Natural killer cell treated with Interleukin-12 subunit alpha and Interleukin-12 subunit beta and Interleukin-15 and Interleukin-18, amount 100 ng/mL, for 72 hours (primary cell): ENCODE measurements around the gene SEPHS2. TPM values are rescaled to one million over a fixed set of nuclear protein-coding genes. Genes with fewer than 3 reads are reported as not detected.
"Not testable (repeated sequence)": the region's sequence is repeated elsewhere in the genome, so short reads cannot be mapped to it uniquely, and the experiment has no call there.

ENCODE experiments used
- ATAC-seq, 2 donors: fragments of 150-1000 bp; cut with Tn5 transposase in 1 of 2; sonication (Bioruptor Pico), chemical (Tn5 transposase) in 1 of 2; 2 replicates each; pipeline ENCODE4 v1.10.0; 2021
- DNase-seq: peaks from one replicate; pipeline ENCODE4 v3.0.0; 2022; ENCODE audit warnings: low spot score
- H3K27ac Mint-ChIP-seq, 2 donors: 1 replicate in 1 of 2; 2 replicates in 1 of 2; pipeline ENCODE4 v1.8.0; 2022; ENCODE audit warnings: mixed read lengths in 2 of 2, mild to moderate bottlenecking in 1 of 2, moderate library complexity in 1 of 2
- H3K27me3 Mint-ChIP-seq, 2 donors: 1 replicate in 1 of 2; 2 replicates in 1 of 2; pipeline ENCODE4 v1.8.0; 2022; ENCODE audit warnings: mixed read lengths in 2 of 2
- H3K36me3 Mint-ChIP-seq: one replicate; pipeline ENCODE4 v1.8.0; 2022; ENCODE audit warnings: mixed read lengths
- H3K4me1 Mint-ChIP-seq, 2 donors: 1 replicate in 1 of 2; 2 replicates in 1 of 2; pipeline ENCODE4 v1.8.0; 2022; ENCODE audit warnings: low read depth in 2 of 2, mixed read lengths in 2 of 2, mild to moderate bottlenecking in 1 of 2
- H3K4me3 Mint-ChIP-seq: one replicate; pipeline ENCODE4 v1.8.0; 2022; ENCODE audit warnings: mixed read lengths
- H3K9me3 Mint-ChIP-seq: 2 replicates; pipeline ENCODE4 v1.8.0; 2022; ENCODE audit warnings: mixed read lengths
- total RNA-seq, 2 donors: library from RNA; stranded (reverse); gene quantifications; one replicate each; pipeline ENCODE4 v1.2.3, GENCODE V29; 2022

SEPHS2 gene
- total RNA-seq, 2 donors from 2014 or later: 84.7 to 91.4 TPM

DNA sequence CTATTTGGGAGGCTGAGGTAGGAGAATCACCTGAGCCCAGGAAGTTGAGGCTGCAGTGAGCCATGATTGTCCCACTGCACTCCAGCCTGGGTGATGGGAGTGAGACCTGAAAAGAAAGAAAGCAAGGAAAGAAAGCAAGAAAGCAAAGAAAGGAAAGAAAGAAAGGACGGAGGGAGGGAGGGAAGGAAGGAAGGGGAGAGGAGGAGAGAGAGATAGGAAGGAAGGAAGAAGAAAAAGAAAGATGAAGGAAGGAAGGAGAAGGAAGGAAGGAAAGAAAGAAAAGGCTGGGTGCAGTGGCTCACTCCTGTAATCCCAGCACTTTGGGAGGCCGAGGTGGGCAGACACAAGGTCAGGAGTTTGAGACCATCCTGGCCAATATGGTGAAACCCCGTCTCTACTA is 32.1 kb upstream of the SEPHS2 start:
- not testable (repeated sequence) for DNase-seq, H3K27me3 Mint-ChIP-seq, H3K9me3 Mint-ChIP-seq, ATAC-seq
- Mint-ChIP-seq H3K4me3 (peak overlapping the region; percentile 93), H3K4me1 (peaks cover 55 to 61% of the 10 kb centered on the region in 2 donors), H3K36me3 (peaks cover 55% of the 10 kb centered on the region), H3K27ac (peak overlapping the region; percentile 94 to 95)

DNA sequence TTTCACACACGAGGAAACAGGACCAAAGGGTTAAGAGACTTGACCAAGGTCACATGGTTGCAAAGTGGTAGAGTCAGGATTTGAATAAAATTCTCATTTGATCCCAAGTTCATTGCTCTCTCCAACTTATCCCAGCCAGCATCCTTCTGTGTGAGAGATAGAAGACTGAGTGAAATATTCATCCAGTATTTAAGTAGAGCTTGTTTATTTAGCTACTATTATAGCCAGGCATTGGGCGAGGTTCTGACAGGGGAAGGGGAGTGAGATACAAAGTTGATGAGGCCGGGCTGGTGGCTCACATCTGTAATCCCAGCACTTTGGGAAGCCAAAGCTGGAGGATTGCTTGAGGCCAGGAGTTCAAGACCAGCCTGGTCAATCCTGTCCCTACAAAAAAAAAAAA is 31.3 kb upstream of the SEPHS2 start:
- Mint-ChIP-seq H3K4me3 (peak overlapping the region; percentile 93), H3K27ac (peak overlapping the region; percentile 94 to 95), H3K27me3 (no peaks in the 10 kb centered on the region), H3K4me1 (peaks cover 54 to 63% of the 10 kb centered on the region in 2 donors), H3K9me3 (no peaks in the 10 kb centered on the region), H3K36me3 (peaks cover 49% of the 10 kb centered on the region)
- DNase-seq: no peak
- ATAC-seq: no peak

DNA sequence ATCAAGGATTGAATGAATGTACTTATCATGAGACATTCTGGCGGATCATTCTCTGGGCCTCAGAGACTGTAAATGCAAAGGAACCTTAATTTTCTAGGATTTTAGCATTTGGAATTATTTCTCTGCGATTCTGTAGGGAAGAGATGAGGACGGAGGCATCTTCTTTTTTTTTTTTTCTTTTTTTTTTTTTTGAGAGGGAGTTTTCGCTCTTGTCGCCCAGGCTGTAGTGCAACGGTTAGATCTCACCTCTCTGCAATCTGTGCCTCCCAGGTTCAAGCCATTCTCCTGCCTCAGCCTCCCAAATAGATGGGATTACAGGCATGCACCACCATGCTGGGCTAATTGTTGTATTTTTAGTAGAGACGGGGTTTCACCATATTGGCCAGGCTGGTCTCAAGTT is 29.0 kb upstream of the SEPHS2 start:
- H3K4me1 Mint-ChIP-seq: peaks cover 53 to 58% of the 10 kb centered on the region in 2 donors
- no peak for ATAC-seq
- H3K36me3 Mint-ChIP-seq: peaks cover 35% of the 10 kb centered on the region
- no peak for DNase-seq
- peak overlapping the region; percentile 93 for H3K4me3 Mint-ChIP-seq
- no peaks in the 10 kb centered on the region for H3K27me3 Mint-ChIP-seq
- H3K27ac Mint-ChIP-seq: peak overlapping the region; percentile 94 to 95
- H3K9me3 Mint-ChIP-seq: no peaks in the 10 kb centered on the region

DNA sequence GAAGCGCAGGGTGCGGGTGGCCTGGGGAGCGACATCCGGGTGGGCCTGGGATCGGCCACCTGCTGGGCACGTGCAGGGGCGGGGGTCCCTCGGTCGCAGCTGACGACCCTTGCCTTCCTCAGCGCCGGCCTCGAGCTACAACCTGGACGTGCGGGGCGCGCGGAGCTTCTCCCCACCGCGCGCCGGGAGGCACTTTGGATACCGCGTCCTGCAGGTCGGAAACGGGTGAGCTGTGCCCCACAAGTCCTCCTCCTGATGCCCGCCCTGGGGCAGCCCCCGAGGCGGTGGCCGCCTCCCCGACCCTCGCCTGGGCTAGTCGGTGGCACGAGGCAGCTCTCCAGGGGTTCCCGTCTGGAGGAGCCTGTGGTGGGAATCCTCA is 28.4 kb upstream of the SEPHS2 start:
- DNase-seq: no peak
- H3K36me3 Mint-ChIP-seq: peaks cover 35% of the 10 kb centered on the region
- H3K27me3 Mint-ChIP-seq: no peaks in the 10 kb centered on the region

DNA sequence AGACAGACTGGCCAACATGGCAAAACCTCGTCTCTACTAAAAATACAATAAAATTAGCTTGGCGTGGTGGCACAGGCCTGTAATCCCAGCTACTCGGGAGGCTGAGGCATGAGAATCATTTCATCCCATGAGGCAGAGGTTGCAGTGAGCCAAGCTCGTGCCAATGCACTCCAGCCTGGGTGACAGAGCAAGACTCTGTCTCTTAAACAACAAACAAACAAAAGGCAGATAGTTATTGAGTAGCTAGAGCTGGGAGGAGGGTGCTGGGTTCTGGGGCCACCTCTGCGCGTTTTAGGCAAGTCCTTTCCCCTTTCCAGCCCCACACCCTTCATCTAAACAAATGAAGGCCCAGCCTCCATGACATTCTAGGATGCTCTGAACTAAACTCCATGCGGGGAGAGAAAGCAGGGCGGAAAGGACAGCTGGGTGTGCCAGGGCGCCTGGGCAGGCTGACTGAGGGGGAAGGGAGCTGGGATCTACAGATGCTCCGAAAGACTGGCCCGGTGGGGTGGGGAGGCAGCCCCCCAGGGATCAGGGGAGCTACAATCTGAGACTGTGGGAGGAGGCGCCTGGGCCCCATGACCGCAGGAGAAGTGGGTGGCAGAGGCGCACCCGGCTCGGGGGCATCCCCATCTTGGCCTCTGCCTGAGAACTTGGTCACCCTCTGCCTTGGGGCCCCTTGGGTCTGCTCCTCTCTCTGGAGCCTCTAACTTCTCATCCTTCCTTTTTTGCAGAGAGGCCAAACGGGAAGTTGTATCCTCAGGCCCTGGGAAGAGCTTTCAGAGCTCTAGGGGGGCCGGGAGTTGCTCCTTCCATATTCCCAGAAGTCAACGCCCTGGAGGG is 27.8 kb upstream of the SEPHS2 start:
- Mint-ChIP-seq H3K36me3 (peaks cover 30% of the 10 kb centered on the region), H3K9me3 (no peaks in the 10 kb centered on the region), H3K27me3 (no peaks in the 10 kb centered on the region), H3K4me3 (peak overlapping the region; percentile 93), H3K4me1 (peaks cover 54 to 60% of the 10 kb centered on the region in 2 donors), H3K27ac (peak overlapping the region; percentile 94 to 95)
- ATAC-seq (peak; percentile 53 to 66), DNase-seq (peak; percentile 84)

More for the DNA sequence above, 28.4 kb upstream of the SEPHS2 start:
- Mint-ChIP-seq H3K9me3 (no peaks in the 10 kb centered on the region), H3K4me3 (peak overlapping the region; percentile 93), H3K4me1 (peaks cover 59 to 64% of the 10 kb centered on the region in 2 donors), H3K27ac (peak overlapping the region; percentile 94 to 95)
- no peak for ATAC-seq

DNA sequence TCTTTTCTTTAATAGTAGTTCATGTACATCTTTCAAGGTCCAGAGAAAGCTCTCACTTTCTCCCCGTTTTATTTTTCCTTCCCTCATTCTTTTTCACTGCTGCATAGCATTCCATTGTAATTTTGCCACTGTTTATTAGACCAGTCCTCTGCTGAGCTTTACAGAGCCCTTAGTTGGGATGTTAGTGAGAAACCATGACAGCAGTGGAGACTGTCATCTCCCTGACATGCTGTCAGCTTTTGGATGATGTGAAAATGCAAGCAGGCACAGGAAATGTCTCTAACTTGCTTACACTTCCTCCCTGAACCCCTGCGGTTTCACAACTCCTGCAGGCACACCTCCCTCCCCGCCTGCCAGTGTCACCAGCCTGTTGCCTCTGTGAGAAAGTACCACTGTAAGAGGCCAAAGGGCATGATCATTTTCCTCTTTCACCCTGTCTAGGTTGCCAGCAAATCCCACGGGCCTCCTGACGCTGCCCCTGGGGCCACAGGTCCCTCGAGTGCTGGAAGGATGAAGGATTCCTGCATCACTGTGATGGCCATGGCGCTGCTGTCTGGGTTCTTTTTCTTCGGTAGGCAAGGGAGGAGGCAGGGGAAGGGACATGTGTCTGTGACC is 26.8 kb upstream of the SEPHS2 start, which contains the start of gene ITGAL:
ITGAL (plus strand) TSS at position 415 of the 615 bp plus-strand sequence; CDS start at position 511, 96 bp downstream.
- H3K4me3 Mint-ChIP-seq: peak within 1 kb of the TSS; percentile 93
- DNase-seq (peak; percentile 95), ATAC-seq (peak; percentile 83)
- peak within 1 kb of the TSS; percentile 94 to 95 for H3K27ac Mint-ChIP-seq
- peaks cover 24% of the 10 kb centered on the region for H3K36me3 Mint-ChIP-seq
- peaks cover 45 to 54% of the 10 kb centered on the region in 2 donors for H3K4me1 Mint-ChIP-seq
- no peaks in the 10 kb centered on the region for H3K27me3 Mint-ChIP-seq
- H3K9me3 Mint-ChIP-seq: no peaks in the 10 kb centered on the region

DNA sequence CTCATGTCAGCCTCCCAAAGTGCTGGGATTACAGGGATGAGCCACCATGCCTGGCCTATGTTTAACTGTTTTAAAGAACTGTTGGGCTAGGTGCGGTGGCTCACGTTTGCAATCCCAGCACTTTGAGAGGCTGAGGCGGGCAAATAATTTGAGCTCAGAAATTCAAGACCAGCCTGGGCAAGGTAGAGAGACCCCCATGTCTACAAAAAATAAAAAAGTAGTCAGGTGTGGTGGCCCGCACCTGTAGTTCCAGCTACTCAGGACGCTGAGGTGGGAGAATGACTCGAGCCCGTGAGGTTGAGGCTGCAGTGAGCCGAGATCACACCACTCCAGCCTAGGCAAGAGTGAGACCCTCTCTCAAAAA is 24.9 kb upstream of the SEPHS2 start:
- Mint-ChIP-seq H3K27ac (peak overlapping the region; percentile 94 to 95), H3K4me3 (peak overlapping the region; percentile 57), H3K4me1 (peaks cover 47 to 50% of the 10 kb centered on the region in 2 donors), H3K36me3 (peaks cover 16% of the 10 kb centered on the region), H3K9me3 (no peaks in the 10 kb centered on the region), H3K27me3 (no peaks in the 10 kb centered on the region)
- peak in 1 of 2 donors; percentile 20 for ATAC-seq
- peak; percentile 29 for DNase-seq

DNA sequence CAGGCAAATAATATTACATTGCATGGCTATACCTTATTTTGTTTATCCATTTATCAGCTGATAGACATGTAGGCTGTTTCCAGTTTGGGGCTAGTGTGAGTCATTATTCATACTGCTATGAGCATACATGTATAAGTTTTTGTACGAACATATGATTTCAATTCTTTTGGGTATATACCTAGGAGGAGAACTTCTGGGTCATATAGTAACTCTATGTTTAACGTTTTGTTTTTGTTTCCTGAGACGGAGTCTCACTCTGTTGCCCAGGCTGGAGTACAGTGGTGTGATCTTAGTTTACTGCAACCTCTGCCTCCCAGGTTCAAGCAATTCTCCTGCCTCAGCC is 24.5 kb upstream of the SEPHS2 start:
- no peaks in the 10 kb centered on the region for H3K9me3 Mint-ChIP-seq
- ATAC-seq (peak in 1 of 2 donors; percentile 41), DNase-seq (peak; percentile 16)
- no peaks in the 10 kb centered on the region for H3K27me3 Mint-ChIP-seq
- peaks cover 43 to 46% of the 10 kb centered on the region in 2 donors for H3K4me1 Mint-ChIP-seq
- peak overlapping the region; percentile 94 to 95 for H3K27ac Mint-ChIP-seq
- H3K4me3 Mint-ChIP-seq: peak overlapping the region; percentile 57
- peaks cover 13% of the 10 kb centered on the region for H3K36me3 Mint-ChIP-seq

DNA sequence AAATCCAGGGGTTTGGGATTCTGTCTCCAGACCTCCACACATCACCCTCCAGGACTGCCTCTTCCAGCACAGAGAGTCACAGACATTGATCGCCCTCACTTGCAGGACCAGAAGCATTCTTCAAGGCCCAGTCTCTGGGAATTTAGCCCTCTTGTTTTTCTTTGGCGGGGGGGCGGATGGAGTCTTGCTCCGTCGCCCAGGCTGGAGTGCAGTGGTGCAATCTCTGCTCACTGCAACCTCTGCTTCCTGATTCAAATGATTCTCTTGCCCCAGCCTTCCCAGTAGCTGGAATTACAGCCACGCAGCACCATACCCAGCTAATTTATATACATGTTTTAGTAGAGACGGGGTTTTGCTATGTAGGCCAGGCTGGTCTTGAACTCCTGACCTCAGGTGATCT is 18.4 kb upstream of the SEPHS2 start:
- Mint-ChIP-seq H3K27ac (peak overlapping the region; percentile 28 to 41), H3K4me1 (peaks cover 22 to 26% of the 10 kb centered on the region in 2 donors), H3K9me3 (no peaks in the 10 kb centered on the region), H3K27me3 (no peaks in the 10 kb centered on the region), H3K4me3 (no peak overlapping the region), H3K36me3 (no peaks in the 10 kb centered on the region)
- DNase-seq: no peak
- no peak for ATAC-seq

DNA sequence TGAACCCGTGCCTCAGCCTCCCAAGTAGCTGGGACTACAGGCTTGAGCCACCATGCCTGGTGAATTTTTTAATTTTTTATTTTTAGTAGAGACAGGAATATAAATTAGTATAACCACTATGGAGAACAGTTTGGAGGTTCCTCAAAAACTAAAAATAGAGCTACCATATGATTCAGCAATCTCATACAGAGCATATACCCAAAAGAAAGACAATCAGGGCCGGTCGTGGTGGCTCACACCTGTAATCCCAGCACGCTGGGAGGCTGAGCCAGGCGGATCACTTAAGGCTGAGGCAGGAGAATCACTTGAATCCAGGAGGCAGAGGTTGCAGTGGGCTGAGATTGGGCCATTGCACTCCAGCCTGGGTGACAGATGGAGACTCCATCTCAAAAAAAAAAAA is 15.8 kb upstream of the SEPHS2 start:
- not testable (repeated sequence) for H3K27me3 Mint-ChIP-seq, ATAC-seq, DNase-seq, H3K4me3 Mint-ChIP-seq, H3K36me3 Mint-ChIP-seq, H3K9me3 Mint-ChIP-seq
- peaks cover 43 to 51% of the 10 kb centered on the region in 2 donors for H3K4me1 Mint-ChIP-seq
- H3K27ac Mint-ChIP-seq: peak overlapping the region in 1 of 2 donors; percentile 63

DNA sequence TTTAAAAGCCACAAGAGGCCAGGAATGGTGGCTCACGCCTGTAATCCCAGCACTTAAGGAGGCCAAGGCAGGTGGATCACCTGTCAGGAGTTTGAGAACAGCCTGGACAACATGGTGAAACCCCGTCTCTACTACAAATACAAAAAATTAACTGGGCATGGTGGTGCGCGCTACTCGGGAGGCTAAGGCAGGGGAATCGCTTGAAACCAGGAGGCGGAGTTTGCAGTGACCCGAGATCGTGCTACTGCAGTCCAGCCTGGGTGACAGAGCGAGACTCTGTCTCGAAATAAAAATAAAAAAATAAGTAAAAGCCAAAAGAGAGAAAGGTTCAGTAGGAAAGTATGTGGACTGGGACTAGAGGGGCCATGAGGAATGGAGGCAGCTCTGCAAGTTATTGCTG is 13.8 kb upstream of the SEPHS2 start:
- no peak for ATAC-seq

DNA sequence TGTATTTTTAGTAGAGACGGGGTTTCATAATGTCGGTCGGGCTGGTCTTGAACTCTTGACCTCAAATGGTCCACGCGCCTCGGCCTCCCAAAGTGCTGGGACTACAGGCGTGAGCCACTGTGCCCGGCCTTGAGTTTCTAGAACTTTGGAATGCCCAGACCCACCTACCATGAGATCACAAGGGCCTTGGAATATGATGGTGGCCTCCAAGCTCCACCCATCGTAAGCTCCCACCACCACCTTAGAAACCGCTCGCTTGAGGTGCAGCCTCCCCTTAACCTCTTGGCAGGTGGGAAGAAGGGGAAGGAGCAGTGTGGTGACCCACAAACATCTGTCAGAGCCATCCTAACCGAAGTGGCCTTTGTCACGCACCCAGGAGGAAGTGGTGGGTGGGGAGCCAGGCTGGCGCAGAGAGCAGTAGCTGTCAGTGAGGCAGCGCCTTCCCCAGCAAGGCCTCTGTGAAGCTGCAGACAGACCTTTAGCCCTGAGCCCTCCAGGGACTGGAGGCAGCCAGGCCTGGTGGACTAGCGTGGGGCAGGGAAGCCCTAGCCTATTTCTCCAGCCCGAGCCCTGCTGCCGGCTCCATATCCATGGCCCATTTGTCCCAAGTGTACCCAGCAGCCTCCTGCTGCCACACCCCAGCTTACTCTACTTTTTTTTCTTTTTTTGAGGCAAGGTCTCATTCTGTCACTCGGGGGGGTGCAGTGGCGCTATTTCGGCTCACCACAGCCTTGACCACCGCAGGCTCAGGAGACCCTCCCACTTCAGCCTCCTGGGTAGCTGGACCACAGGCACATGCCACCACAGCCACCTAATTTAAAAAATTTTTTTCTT is 13.1 kb upstream of the SEPHS2 start:
- Mint-ChIP-seq H3K27me3 (no peaks in the 10 kb centered on the region), H3K9me3 (no peaks in the 10 kb centered on the region), H3K27ac (peak overlapping the region; percentile 96 to 97), H3K4me3 (peak overlapping the region; percentile 77), H3K4me1 (peaks cover 60 to 68% of the 10 kb centered on the region in 2 donors), H3K36me3 (no peaks in the 10 kb centered on the region)
- ATAC-seq (peak; percentile 96 to 97), DNase-seq (peak; percentile 93)

More for the DNA sequence above, 13.8 kb upstream of the SEPHS2 start:
- Mint-ChIP-seq H3K27me3 (no peaks in the 10 kb centered on the region), H3K36me3 (no peaks in the 10 kb centered on the region), H3K4me1 (peaks cover 54 to 61% of the 10 kb centered on the region in 2 donors), H3K27ac (peak overlapping the region; percentile 96 to 97), H3K4me3 (peak overlapping the region; percentile 77), H3K9me3 (no peaks in the 10 kb centered on the region)
- no peak for DNase-seq

DNA sequence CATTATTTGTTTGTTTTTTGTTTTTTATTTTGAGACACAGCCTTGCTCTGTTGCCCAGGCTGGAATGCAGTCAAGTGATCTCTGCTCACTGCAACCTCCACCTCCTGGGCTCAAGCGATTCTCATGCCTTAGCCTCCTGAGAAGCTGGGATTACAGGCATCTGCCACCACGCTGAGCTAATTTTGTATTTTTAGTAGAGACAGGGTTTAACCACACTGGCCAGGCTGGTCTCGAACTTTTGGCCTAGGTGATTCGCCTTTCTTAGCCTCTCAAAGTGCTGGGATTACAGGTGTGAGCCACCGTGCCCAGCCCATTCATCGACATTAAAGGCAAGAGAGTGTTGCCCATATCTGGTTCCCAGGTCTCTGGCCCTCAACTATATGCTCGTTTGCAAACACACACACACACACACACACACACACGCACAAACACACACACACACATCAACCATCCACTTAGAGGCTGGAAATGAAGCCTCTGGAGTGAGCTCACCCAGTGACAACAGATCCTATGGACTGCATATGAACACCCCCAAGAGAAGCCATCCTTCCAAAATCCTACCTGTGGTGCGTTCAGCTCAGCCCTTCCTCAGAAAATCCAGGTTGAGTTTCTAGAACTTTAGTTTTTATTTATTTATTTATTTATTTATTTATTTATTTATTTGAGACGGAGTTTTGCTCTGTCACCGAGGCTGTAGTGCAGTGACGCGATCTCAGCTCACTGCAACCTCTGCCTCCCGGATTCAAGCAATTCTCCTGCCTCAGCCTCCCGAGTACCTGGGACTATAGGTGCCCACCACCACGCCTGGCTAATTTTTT is 12.3 kb upstream of the SEPHS2 start:
- Mint-ChIP-seq H3K27me3 (no peaks in the 10 kb centered on the region), H3K36me3 (no peaks in the 10 kb centered on the region), H3K27ac (peak overlapping the region; percentile 96 to 97), H3K4me3 (peak overlapping the region; percentile 77), H3K9me3 (no peaks in the 10 kb centered on the region), H3K4me1 (peaks cover 59 to 69% of the 10 kb centered on the region in 2 donors)
- ATAC-seq (no peak), DNase-seq (peak; percentile 42)
